Skin of body (tissue), 2 donors: ENCODE results near the gene ATG10. TPM values are rescaled to one million over a fixed set of nuclear protein-coding genes. Genes with fewer than 3 reads are reported as not detected.
"Not testable (repeated sequence)": the region's sequence is repeated elsewhere in the genome, so short reads cannot be mapped to it uniquely, and the experiment has no call there.

Experiments
- DNase-seq: peaks from one replicate; lab custom pipeline; 2025; lab: John Stamatoyannopoulos, UW
- total RNA-seq: library from RNA; depleted of rRNA; stranded (reverse); fragments of >200 nt; gene quantifications from one replicate; pipeline ENCODE4 v1.2.3, GENCODE V29; 2014

The ATG10 gene
- total RNA-seq, 1 donor from 2014 or later, result 10.2 TPM

GRCh38 chr5:82119889-82120288 is 148.1 kb downstream of the ATG10 start:
- no peak for DNase-seq

DNA sequence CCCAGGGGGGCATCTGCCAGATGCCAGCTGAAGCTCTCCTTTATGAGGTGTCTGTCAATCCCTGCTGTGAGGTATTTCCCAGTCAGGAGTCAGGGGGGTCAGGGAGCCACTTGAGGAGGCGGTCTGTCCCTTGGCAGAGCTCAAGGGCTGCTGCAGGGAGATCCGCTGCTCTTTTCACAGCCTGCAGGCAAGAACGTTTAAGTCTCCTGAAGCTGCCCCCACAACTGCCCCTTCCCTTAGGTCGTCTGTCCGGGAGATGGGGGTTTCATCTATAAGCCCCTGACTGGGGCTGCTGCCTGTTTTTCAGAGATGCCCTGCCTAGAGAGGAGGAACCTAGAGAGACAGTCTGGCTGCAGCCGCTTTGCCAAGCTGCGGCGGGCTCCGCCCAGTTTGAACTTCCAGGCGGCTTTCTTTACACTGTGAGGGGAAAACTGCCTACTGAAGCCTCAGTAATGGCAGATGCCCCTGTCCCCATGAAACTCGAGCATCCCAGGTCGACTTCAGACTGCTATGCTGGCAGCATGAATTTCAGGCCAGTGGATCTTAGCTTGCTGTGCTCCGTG is 158.0 kb downstream of the ATG10 start:
- DNase-seq, result no peak

DNA sequence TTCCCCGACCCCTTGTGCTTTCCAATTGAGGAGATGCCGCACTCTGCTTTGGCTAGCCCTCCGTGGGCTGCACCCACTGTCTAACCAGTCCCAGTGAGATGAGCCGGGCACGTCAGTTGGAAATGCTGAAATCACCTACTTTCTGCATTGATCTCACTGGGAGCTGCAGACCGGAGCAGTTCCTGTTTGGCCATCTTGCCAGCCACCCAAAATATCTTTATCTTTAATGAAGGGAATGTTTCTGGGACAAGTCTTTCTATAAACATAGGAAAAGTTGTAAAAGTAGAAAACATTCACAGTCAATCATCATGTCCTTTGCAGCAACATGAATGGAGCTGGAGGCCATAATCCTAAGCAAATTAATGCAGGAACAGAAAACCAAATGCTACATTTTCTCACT is 158.8 kb downstream of the ATG10 start:
- DNase-seq, result no peak

GRCh38 chr5:82137205-82137604 is 165.4 kb downstream of the ATG10 start:
- no peak for DNase-seq

DNA sequence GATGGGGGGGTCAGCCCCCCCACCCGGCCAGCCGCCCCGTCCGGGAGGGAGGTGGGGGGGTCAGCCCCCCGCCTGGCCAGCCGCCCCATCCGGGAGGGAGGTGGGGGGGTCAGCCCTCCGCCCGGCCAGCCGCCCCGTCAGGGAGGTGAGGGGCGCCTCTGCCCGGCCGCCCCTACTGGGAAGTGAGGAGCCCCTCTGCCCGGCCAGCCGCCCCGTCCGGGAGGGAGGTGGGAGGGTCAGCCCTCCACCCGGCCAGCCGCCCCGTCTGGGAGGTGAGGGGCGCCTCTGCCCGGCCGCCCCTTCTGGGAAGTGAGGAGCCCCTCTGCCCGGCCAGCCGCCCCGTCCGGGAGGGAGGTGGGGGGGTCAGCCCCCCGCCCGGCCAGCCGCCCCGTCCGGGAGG is 168.0 kb downstream of the ATG10 start:
- not testable (repeated sequence) for DNase-seq

- DNase-seq, result no peak
These were observed 170.5 kb downstream of the ATG10 start for GRCh38 chr5:82142217-82142841.

- DNase-seq, result no peak
These were observed 171.2 kb downstream of the ATG10 start for GRCh38 chr5:82142928-82143577.

DNA sequence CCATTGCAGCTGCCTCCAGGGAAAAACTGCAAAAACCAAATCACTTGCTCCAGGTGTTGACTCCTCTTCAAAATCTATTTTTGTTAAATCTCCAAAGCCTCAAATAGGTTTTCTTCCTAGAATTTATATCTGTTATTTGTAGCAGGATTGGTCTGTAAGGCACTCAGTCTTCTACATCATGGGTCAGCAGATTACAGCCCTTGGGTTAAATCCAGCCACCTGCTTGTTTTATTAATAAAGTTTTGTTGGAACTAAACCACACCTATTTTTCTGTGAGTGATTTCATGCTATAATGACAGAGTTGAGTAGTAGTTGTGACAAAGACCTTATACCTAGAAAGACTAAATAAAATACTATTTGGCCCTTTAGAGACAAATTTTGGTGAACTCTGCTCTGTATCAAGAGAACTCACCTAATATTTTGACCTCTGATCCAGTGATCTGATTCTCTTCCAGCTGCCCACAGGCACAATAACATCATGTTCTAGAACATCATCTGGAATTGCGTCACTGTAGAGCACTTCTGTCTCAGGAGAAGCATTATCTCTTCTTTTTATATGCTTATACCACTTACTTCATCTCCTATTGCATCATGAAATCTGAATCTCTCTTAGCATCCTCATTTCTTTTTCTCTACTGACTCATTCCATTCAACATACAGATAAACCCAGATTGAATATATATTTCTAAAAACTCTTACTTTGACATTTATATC is 176.2 kb downstream of the ATG10 start:
- DNase-seq, result peak; percentile 32

GRCh38 chr5:82149434-82149833 is 177.6 kb downstream of the ATG10 start:
- DNase-seq, result no peak

DNA sequence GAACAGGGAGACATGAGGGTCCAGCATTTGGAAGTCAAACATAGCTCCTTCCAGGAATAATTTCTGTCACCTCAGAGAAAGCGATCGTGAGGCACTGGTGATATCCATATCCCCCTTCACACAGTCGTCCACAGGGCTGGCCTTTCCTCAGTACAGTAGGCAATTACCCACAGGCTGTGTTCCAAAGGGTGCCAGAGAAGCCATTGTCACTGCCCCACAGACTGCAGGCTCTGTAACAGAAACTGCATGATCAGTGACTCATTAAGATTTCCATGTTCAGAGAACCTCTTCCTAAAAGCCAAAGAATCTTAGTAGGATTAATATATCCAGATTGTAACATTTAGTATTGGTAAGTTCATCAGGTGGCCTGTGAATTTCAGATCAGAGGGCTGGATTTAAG is 178.7 kb downstream of the ATG10 start:
- no peak for DNase-seq

- no peak for DNase-seq
These were observed 179.4 kb downstream of the ATG10 start for GRCh38 chr5:82151204-82151603.

DNA sequence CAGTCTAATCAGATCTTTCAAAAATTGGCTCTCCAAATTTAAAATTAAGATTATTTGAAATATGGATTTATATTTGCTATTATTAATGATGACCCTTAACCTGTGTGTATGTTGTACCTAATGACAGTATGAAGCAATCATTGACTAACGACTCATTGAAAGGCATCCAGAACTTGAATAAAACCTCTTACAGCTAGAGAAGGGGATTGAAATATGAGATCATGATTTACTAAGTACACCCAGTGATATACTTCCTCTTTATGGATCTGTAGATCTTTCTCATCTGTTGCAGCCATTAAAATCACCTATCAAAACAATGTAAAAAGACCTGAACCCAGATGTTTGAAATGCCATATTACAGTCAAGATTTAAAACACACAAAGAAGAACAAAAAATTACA is 179.8 kb downstream of the ATG10 start:
- no peak for DNase-seq

GRCh38 chr5:82152978-82153481 is 181.2 kb downstream of the ATG10 start:
- DNase-seq, result no peak

- no peak for DNase-seq
These were observed 183.0 kb downstream of the ATG10 start for GRCh38 chr5:82154776-82155175.

- DNase-seq, result no peak
These were observed 183.5 kb downstream of the ATG10 start for GRCh38 chr5:82155305-82155704.

DNA sequence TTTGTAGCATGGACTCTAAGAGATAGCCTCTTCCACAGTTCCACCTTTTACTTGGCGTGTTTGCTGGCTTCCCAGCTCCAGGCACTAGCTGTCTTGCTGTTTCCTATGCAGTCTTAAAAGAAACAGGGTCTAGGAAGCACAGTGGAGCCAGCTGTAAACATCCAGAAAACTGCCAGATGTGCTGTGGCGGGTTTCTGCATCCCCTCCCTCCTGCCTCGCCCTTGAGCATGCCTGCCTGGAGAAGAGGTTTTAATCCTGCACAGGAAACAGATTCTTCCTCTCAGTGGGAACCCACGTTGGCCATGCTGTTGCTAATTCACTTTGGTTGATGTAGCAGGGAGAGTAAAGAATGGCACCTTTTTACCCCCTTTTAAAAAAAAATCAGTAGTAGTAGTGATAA is 185.1 kb downstream of the ATG10 start:
- no peak for DNase-seq

GRCh38 chr5:82158755-82159413 is 187.1 kb downstream of the ATG10 start:
- no peak for DNase-seq

DNA sequence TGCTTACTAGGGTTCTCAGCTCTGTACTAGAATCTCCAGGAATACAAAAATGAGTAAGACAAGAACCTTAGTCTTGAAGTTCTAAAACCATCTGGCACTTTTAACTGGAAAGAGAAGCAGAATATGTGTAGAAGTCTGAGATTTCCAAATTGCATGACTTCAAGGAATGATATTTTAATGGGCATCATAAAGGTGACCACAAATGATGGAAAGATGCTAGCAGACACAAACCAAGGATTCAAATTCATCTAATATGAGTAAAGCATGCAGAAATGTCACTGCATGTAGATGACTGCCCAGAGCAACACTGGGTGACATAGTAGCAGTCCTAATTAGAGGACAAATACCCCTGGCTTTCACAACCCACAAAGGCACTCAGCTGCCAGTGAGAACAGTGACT is 189.1 kb downstream of the ATG10 start:
- DNase-seq, result no peak

GRCh38 chr5:82162573-82162972 is 190.8 kb downstream of the ATG10 start:
- DNase-seq, result no peak

DNA sequence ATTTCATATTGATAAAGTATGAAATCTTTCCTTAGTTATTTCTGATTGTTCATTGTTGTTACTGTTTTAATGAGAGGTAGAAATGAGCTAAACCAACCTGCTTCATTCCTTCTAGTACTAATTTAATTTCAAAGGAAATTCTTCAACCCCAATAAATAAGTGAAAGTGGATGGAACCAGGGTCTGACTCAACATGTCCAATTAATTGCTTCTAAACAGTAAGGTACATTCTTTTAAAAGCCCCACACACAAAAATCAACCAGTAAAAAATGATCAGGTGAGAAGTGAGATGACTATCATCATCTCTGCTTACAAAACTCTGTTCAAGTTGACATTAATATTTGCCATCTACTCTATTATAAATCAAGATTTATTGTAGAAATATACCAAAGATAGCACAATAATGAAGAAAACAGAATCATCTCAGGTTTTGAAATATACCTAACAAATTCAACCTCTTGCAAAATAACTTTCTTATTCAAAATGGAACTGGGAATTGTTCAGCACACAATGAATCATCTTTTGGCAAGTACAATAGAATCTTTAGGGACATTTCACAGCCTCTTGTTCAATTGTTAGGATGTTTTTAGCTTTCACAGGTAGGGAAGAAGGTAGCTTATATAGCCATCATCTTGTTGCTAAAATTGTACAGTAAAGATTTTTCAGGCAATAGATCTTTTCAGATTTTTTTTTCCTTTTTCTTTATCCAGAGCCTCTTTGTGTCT is 191.8 kb downstream of the ATG10 start:
- peak; percentile 67 for DNase-seq
